ENCODE measurements around the gene SLC16A9.
"Not testable (repeated sequence)": the region's sequence is repeated elsewhere in the genome, so short reads cannot be mapped to it uniquely, and the experiment has no call there.

The SLC16A9 gene, protein sequence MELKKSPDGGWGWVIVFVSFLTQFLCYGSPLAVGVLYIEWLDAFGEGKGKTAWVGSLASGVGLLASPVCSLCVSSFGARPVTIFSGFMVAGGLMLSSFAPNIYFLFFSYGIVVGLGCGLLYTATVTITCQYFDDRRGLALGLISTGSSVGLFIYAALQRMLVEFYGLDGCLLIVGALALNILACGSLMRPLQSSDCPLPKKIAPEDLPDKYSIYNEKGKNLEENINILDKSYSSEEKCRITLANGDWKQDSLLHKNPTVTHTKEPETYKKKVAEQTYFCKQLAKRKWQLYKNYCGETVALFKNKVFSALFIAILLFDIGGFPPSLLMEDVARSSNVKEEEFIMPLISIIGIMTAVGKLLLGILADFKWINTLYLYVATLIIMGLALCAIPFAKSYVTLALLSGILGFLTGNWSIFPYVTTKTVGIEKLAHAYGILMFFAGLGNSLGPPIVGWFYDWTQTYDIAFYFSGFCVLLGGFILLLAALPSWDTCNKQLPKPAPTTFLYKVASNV

DNA sequence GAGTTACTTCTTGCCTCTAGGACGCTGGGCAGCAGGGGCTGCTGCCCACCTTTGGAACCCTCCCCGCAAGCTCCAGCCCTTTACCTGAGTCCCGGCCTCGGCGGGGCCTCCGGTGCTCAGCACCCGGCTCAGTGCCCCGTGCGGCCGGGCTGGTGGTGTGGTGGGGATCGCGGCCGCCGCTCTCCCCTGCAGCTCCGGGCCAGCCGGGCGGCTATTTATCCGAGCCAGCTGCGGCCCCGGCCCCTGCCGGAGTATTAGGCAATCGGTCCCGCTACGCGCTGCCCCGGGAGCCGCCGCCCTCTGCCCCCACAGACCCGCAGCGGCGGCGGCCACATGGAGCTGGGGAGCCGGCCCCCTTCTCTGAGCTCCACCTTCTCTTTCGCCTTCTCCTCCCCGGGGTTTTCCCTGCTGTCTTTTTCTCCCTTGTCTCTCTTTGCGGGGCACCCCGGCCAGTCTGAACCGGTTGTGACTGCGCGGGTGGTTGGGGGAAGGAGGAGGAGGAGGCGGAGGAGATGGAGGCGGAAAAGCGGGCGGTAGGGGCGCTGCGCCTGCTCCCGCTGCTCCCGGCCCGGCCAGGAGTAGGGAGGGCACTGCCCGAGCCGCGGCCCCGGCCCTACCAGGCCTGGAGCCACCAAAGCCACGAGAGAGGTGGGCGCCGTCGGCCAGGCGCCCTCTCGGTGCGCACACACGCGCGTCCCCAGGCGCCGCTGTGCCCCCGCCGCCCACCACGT, at the start of gene SLC16A9:
TSS of gene SLC16A9 (minus strand) at position 456 of the 731 bp plus-strand sequence. CDS start 25,559 bp downstream, outside the sequence.
- peak in 1 of 2 donors; percentile 14 for DNase-seq (ENCODE audit: low read depth in 1 of 2, low spot score in 1 of 2)

DNA sequence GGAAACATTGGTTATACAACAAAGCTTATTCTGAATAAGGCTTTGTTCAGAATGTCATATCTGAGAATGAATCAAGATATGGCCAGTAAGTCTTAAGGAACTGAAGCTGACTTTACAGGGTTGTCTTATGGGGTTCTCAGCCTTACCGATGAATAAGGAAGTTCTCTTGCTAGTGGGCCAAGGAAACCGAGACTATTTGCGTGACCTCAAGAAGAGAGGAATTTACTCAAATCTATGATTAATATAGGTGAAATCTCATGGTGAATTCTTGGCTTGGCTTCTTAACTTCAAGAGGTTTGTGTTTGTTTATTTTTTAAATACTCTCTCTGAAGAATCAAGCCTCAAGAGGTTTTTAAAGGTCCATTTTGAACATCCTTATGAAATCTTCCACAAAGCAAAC, 48.3 kb upstream of the SLC16A9 start:
- DNase-seq (ENCODE audit: low read depth in 1 of 2, low spot score in 1 of 2): no peak

DNA sequence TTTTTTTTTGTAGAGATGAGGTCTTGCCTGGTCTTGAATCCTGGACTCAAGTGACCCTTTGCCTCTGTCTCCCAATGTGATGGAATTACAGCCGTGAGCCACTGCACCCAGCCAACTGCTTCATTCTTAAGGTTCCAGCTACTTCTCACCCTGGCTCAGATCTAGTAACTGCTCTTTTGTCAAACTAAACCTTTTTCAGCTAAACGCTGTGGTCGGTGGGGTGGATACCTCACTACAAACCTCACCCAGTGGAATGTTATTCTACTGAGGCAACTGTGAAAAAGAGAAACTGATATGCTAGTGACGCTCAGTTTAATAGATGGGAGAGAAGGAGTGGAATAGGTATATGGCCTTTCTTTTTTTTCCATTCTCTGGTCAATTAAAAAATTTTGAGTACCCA, 45.3 kb upstream of the SLC16A9 start:
- DNase-seq (ENCODE audit: low read depth in 1 of 2, low spot score in 1 of 2): no peak

DNA sequence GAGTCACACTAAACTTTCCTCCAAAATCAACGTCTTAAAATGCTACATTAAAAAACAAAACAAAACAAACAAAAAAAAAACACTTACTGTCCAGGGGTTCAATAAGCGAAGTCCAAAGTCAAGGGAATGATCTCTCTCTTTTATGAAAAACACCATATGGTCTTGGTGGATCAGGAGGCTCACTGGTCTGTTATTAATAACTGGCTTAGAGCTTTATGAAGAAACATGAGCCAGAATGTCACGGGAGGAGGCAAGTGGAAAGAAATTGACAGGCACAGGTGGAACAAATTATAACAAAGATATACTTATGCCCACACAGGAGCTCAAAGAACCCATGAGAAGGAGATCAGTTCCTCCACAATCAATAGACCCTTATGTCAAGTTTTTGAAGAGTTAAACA, 43.6 kb upstream of the SLC16A9 start, which contains the start of gene MRLN:
TSS of gene MRLN (minus strand) at position 189 of the 400 bp plus-strand sequence.
- no peak for DNase-seq (ENCODE audit: low read depth in 1 of 2, low spot score in 1 of 2)

DNA sequence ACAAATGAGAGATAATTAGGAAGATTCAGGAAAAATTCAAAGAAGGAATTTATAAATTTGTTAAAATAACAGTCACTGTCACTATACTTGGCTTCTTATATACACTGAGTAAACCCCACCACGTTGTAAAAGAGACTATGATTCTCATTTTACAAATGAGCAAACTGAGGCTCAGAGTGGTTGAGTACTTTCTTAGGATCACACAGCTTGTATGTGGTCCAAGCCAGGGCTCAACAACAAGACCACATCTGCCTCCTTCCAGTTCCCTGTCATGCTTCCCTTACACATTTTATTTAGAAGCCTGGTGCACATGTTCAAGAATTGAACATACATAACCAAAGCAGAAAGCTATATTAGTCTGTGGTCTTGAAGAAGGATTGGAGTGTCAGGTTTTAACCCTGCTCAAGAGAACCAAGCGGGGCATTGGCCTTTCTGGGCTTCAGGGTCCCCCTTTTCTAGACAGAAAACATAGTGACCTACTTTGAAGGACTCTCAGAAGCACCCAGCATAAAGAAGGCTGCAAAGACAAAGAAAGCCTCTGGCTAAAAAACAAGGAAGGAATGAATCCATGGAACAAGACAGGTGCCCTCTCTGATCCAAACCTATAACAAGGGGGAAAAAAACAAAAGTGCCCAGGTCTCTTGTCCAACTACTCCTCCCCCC, 42.8 kb upstream of the SLC16A9 start:
- DNase-seq (ENCODE audit: low read depth in 1 of 2, low spot score in 1 of 2): no peak

DNA sequence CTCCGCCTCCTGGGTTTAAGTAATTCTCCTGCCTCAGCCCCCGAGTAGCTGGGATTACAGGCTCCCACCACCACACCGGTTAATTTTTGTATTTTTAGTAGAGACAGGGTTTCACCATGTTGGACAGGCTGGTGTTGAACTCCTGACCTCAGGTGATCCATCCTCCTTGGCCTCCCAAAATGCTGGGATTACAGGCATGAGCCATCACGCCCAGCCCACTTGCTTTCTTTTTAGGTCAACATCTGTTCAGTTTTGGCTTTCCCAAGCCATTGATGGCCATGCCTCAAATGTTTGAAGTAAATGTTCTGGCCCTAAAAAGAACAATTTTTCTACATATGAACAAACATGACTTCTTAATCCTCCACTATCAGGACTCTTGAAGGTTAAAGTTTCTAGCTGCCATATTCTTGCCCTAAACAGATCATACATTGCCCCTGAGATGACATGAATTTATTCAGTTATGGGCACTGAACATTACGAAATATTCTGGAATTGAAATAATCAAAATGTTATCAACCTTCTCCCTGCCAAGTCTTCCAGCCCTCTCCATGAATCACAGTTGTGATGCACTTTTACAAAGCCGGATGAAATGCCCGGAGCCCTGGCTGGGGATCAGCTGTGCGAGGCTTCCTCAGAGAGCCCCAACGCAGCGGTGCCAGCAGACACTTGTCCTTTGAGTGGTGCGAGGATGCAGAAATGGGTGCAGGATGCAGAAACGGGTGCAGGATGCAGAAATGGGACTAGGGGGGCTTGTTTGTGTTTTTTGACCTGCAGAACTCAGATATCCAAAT, 40.7 kb upstream of the SLC16A9 start:
- no peak for DNase-seq (ENCODE audit: low read depth in 1 of 2, low spot score in 1 of 2)

DNA sequence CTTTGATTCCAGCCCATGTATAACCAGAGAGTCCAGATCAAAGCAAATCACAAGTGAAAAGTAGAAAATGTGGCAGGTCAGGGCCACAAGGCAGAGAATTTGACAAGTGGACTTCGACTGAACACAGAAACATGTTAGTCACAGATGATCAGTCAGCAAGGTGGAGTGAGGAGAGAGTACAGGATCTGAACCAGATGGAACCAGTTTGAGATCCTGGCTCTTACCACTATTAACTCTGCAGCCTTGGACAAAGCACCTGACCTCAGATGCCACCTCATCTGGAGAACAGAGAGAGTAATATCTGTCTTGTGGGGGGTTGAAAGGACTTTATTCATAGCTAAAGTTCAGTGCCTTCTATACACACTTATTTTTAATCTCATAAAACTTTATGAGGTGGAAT, 39.2 kb upstream of the SLC16A9 start:
- no peak for DNase-seq (ENCODE audit: low read depth in 1 of 2, low spot score in 1 of 2)

DNA sequence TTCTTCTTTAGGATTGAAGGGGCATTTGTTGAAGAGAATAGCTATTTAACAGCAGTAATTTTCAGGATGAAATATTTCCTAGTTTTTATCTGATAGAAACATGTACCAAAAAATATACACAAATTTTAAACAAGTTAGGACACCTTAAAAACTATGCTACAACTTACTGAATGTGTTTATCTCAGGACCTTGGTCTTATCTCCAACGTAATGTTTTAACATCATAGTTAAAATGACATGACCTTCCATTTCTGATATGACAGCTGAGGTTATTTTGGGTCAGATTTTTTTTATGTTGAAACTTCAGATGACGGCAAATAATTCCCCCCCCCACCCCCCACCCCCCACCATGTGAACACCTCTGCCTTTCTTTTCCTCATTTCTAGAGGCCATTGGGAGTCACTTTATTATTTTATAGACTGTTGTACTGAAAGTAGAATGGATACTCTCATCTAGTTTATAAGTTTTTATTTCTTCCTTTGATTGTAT, 35.6 kb upstream of the SLC16A9 start:
- no peak for DNase-seq (ENCODE audit: low read depth in 1 of 2, low spot score in 1 of 2)

DNA sequence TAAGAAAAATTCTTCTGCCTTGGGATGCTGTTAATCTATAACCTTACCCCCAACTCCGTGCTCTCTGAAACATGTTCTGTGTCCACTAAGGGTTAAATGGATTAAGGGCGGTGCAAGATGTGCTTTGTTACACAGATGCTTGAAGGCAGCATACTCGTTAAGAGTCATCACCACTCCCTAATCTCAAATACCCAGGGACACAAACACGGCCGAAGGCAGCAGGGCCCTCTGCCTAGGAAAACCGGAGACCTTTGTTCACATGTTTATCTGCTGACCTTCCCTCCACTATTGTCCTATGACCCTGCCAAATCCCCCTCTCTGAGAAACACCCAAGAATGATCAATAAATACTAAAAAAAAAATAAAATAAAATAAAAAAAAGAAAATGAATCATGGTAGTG, 35.1 kb upstream of the SLC16A9 start:
- not testable (repeated sequence) for DNase-seq (ENCODE audit: low read depth in 1 of 2, low spot score in 1 of 2)

DNA sequence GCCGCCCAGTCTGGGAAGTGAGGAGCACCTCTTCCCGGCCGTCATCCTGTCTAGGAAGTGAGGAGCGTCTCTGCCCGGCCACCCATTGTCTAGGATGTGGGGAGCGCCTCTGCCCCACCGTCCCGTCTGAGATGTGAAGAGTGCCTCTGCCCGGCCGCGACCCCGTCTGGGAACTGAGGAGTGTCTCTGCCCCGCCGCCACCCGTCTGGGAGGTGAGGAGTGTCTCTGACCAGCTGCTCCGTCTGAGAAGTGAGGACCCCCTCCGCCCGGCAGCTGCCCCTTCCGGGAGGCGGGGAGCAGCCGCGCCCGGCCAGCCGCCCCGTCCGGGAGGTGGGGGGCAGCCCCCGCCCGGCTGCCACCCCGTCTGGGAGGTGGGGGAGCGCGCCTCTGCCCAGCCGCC, 34.5 kb upstream of the SLC16A9 start:
- DNase-seq (ENCODE audit: low read depth in 1 of 2, low spot score in 1 of 2): not testable (repeated sequence)

DNA sequence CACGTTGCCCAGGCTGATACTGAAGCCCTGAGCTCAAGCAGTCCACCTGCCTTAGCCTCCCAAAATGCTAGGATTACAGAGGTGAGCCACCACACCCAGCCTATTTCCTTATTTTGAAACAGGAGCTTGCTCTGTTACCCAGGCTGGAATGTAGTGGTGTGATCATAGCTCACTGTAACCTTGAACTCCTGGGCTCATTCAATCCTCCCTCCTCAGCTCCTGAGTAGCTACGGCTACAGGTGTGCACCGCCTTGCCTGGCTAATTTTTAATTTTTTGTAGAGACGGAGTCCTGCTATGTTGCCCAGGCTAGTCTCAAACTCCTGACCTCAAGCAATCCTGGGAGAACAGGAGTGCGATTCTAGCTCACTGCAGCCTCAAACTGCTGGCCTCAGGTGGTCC, 31.9 kb upstream of the SLC16A9 start:
- DNase-seq (ENCODE audit: low read depth in 1 of 2, low spot score in 1 of 2): no peak

DNA sequence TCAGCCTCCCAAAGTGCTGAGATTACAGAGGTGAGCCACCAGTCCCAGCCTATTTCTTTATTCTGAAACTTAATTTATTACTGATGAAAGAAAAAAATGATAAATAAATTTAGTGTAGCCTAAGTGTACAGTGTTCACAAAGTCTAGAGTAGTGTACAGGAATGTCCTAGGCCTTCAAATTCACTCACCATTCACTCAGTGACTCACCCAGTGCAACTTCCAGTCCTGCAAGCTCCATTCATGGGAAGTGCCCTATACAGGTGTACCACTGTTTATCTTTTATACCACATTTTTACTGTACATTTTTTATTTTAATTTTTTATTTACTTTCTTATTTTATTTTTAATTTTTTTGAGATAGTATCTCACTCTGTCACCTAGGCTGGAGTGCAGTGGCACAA, 31.4 kb upstream of the SLC16A9 start:
- DNase-seq (ENCODE audit: low read depth in 1 of 2, low spot score in 1 of 2): no peak

DNA sequence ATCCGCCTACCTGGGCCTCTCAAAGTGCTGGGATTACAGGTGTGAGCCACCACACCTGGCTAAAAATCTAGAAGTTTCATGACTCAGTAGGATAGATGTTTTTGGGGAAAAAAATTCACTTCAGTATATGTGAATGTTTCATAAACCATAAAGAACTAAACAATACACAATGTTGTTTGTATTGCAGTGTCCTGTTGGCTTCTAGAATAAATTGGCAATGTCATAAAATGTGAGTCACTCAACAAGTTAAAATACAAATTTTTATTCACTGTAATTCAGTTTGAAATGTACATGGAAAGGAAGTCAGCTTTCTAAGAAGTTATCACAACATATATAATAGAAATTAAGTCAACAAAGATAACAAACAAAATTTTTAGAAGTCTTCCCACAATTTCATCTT, 27.1 kb upstream of the SLC16A9 start:
- DNase-seq (ENCODE audit: low read depth in 1 of 2, low spot score in 1 of 2): no peak

DNA sequence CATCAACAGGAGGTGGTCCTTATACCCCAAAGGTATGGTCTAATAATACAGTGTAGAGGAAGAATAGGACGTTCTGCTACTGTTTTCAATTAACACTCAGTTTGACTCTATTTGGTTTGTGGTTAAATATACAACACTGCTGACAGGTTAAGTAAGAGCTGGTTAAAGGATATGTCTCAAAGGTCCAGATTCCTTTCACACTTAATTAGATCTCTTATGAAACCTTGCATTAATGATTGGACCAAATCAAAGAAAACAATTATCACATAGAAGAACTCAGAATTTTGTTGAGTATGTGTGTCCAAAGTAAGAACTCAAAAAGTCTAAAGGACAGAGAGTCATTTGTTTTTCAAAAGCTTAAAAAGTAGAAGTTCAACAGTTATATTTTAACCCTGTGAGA, 25.6 kb upstream of the SLC16A9 start:
- no peak for DNase-seq (ENCODE audit: low read depth in 1 of 2, low spot score in 1 of 2)

DNA sequence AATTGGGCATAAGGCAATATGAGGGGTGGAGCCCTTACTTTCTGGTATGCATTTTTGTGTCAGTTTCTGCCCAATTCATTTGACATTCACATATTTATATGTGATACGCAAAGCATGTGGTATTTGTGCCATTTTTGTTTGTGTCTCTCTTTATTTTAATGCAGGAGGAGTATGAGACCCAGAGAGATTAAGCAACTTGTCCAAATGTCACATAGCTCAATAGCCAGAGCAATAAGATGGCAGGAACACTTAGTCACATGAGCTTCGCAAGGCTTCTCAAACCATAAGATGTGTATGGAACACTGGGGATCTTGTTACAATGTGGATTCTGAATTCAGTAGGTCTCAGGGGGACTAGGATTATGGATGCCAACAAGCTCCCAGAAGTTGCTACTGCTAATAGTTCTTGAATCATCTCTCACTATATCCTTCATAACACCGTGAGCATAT, 24.4 kb upstream of the SLC16A9 start:
- DNase-seq (ENCODE audit: low read depth in 1 of 2, low spot score in 1 of 2): no peak

DNA sequence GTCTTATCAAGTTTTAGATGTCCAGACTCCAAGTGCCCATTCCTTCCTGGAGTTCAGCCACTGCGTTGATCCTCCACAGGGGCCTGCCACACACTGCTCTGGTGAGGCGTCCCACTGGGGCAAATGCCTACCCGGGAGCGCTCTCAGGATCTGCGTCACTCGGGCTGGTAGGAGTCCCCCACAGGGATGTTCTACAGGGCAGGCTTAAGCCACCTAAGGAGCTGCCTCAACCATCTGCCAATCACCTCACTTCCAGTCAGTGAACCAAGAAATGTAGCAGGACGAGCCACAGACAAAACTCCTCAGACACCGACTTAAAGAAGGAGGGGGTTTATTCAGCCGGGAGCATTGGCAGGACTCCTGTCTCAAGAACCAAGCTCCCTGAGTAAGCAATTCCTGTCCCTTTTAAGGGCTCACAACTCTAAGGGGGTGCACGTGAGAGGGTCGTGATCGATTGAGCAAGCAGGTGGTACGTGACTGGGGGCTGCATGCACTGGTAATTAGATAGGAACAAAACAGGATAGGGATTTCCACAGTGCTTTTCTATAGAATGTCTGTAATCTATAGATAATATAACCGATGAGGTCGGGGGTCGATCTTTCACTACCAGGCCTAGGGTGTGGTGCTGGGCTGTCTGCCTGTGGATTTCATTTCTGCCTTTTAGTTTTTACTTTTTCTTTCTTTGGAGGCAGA, 23.8 kb upstream of the SLC16A9 start:
- DNase-seq (ENCODE audit: low read depth in 1 of 2, low spot score in 1 of 2): not testable (repeated sequence)

DNA sequence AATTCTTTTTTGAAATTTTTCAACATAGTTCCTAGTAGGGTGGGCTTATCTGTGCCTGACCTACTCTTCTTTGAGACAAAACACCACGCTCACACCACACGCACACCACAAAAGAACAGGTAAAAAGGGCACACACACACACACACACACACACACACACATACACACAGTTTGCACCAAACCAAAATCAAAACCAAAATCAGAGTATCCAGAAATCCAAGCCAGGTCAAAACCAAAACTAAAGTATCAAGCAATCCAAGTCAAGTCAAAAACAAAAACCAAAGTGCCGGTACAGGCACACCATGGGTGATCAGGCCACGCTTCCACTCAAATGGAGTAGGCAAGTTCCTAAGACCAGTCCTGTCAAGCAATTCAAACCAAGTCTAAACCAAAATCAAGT, 23.2 kb upstream of the SLC16A9 start:
- DNase-seq (ENCODE audit: low read depth in 1 of 2, low spot score in 1 of 2): not testable (repeated sequence)

DNA sequence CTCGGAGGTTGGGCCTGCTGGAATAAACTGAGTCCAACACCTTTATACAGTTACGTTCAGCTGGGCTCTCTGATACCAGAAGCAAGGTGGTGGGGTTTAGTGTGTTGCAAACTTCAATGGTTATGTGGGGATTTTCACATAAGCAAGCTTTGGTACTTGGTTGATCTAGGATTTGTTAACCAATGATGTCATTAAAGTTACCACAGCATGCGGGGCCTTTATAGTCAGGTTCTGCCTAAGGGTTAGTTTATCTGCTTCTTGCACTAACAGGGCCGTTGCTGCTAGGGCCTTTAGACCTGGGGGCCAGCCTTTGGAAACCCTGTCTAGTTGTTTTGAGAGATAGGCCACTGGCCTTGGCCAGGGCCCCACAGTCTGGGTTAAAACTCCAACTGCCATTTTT, 19.5 kb upstream of the SLC16A9 start:
- DNase-seq (ENCODE audit: low read depth in 1 of 2, low spot score in 1 of 2): not testable (repeated sequence)

DNA sequence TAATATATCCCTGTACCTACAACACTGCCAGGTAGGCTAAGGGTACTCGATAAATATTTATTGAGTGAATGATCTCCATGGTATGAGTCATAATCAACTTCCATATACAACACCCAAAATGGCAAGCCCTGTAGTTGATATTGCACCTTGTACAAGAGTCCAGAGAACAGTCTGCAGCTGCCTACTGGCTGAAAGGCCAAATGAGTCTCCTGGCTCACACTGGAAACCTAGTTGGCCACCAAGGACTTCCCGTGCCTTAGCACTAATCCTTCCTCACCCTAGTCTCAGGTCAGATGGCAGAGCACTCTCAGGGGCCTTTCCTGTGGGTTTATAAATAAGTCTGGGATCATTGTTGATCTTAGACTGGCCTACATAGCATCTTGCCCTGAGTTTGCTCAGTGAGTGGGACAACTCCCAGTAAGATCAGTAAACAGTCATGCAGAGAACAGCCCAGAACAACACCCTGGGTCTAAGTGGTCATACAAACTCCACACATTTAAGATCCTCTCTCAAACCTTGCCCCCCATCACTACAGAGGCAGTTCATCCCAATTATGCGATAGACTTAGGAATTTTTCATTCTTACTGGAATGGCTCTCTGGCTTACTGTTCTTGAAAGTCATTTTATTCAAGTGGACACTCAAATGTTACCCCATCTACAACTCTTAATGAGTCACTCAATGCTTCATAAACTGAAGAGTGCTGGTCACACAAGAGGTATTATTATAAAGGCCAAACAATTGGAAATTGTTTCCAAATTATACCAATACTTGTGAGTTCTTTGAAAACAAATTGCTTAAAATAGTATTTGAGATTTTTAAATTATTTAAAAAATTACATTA, 14.7 kb upstream of the SLC16A9 start:
- DNase-seq (ENCODE audit: low read depth in 1 of 2, low spot score in 1 of 2): no peak
